Activated gamma-delta T cell (primary cell): ENCODE data around the gene KIFBP.
"Not testable (repeated sequence)": the region's sequence is repeated elsewhere in the genome, so short reads cannot be mapped to it uniquely, and the experiment has no call there.

Experiments used
- DNase-seq: peaks from one replicate; lab custom pipeline; 2025; lab: John Stamatoyannopoulos, UW

Gene KIFBP

GRCh38 chr10:68997211-68997610 lies 8.6 kb downstream of the KIFBP start:
- DNase-seq = no peak

GRCh38 chr10:69004821-69005220 lies 16.2 kb downstream of the KIFBP start:
- no peak for DNase-seq

DNA sequence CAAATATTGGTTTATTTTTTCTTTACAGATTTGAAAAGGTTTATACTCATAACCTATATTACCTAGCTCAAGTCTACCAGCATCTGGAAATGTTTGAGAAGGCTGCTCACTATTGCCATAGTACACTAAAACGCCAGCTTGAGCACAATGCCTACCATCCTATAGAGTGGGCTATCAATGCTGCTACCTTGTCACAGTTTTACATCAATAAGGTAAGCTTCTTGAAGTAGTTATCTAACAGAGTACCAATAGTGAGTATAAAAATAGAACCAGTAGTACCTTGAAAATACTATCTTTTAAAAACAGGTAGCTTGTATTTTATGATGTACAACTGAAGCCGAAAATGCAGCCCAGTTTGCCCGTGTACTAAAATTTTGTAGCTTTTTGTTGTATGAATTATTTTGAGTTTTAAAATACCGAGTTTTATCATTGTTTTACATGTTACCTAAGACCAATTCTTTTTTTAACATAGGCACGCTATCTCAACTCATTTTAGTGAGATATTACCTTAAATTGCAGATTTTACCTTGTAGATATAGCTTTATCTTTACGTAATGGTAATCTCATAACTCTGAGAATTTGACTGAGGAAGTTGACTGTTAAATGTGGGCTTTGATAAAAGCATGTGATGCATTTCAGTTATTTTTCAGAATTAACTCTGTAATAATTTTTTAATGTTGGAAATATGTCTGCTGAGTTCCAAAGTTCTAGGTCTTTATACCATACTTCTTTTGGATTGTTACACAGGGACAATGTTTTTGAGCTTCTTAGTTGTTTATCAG lies 17.3 kb downstream of the KIFBP start:
- no peak for DNase-seq

- DNase-seq = no peak
Measured at GRCh38 chr10:69007260-69007659, 18.7 kb downstream of the KIFBP start.

DNA sequence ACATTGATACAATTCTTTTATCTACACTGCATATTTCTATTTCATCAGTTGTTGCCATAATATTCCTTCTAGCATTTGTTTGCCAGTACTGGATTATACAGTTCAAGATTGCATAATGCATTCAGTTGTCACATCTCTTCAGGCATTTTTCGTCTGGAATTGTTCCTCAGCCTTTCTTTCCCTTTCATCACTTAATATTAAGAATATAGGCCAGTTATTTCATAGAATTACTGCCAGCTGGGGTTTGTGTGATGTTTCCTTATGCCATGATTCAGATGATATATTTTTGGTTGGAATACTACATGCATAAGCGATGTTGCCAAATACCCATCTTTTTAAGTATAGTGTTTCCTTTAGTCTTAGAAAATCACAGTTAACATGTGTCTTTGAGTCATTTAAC lies 20.8 kb downstream of the KIFBP start:
- no peak for DNase-seq

GRCh38 chr10:69010151-69010640 lies 21.6 kb downstream of the KIFBP start:
- DNase-seq = no peak

DNA sequence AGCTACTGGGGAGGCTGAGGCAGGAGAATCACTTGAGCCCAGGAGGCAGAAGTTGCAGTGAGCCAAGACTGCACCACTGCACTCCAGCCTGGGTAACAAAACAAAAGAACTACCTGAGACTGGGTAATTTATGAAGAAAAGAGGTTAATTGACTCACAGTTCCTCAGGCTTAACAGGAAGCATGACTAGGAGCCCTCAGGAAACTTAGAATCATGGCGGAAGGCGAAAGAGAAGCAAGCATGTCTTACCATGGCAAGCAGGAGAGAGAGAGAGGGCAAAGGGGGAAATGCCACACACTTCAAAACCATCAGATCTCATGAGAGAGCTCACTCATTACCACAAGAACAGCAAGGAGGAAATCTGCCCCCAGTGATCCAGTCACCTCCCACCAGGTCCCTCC lies 24.2 kb downstream of the KIFBP start:
- DNase-seq = not testable (repeated sequence)

DNA sequence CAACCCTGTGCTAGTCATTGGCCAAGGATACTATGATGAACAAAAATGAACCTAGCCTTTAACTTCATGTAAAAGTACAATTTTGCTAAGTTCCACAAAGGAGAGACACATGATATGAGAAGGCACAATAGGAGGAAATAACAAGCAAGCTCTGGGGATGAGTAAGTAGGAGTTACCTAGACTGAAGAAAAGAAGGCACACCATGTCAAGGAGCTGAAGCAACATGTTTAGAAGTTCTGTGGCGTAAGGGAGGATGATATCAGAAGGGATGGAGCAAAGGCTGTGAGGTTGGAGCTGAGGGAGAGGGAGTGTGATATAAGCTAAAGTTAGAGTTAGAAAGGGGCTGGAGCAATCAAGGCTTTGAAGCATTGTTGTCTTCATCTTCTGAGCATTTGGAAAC lies 25.6 kb downstream of the KIFBP start:
- no peak for DNase-seq

- no peak for DNase-seq
Measured at GRCh38 chr10:69018613-69019012, 30.0 kb downstream of the KIFBP start.

DNA sequence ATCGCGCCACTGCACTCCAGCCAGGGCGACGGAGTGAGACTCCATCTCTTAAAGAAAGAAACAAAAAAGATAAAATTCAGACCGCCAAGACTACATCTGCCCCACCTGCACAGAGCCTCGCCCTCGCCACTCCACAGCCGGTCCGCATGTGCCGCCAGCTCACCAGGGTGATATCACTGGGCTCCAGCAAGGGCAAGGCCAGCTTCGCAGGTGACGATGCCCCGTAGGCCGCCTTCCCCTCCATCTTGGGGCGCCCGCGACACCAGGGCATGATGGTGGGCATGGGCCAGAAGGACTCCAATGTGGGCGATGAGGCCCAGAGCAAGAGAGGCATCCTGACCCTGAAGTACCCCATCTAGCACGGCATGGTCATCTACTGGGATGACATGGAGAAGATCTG lies 34.0 kb downstream of the KIFBP start:
- DNase-seq = no peak

- DNase-seq = no peak
Measured at GRCh38 chr10:69025370-69025896, 36.8 kb downstream of the KIFBP start.

GRCh38 chr10:69033256-69033655 lies 44.7 kb downstream of the KIFBP start:
- no peak for DNase-seq

GRCh38 chr10:69037489-69037888 lies 48.9 kb downstream of the KIFBP start:
- no peak for DNase-seq

DNA sequence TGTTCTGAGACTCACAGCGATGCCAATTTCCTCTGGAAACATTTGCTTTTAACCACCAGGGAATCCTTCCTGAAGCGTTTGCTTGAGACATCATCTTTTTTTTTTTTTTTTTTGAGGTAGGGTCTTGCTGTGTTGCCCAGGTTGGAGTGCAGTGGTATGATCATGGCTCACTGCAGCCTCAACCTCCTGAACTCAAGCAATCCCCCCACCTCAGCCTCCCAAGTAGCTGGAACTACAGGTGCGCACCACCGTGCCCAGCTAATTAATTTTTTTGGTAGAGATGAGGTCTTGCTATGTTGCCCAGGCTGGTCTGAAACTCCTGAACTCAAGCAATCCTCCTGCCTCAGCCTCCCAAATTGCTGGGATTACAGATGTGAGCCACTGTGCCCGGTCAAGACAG lies 52.3 kb downstream of the KIFBP start:
- not testable (repeated sequence) for DNase-seq

DNA sequence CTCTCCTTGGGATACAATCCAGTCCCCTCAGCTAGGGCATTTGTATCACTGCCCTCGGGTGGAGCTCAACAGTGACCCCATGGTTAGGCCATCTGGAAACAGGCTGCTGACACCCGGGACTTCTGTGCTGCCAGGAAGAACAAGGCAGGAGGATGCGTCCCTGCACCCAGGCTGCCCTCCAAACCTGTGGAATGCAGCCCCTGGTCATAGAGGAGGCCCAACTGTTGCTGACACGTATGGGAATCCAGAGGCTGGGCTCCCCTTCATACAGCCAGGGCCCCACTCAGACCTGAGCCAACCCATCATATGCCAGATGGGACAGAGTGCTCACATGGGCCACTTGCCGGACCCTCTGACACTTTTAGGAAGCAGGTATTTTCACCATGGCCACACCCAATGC lies 53.8 kb downstream of the KIFBP start:
- no peak for DNase-seq

- no peak for DNase-seq
Measured at GRCh38 chr10:69042838-69043237, 54.2 kb downstream of the KIFBP start.

DNA sequence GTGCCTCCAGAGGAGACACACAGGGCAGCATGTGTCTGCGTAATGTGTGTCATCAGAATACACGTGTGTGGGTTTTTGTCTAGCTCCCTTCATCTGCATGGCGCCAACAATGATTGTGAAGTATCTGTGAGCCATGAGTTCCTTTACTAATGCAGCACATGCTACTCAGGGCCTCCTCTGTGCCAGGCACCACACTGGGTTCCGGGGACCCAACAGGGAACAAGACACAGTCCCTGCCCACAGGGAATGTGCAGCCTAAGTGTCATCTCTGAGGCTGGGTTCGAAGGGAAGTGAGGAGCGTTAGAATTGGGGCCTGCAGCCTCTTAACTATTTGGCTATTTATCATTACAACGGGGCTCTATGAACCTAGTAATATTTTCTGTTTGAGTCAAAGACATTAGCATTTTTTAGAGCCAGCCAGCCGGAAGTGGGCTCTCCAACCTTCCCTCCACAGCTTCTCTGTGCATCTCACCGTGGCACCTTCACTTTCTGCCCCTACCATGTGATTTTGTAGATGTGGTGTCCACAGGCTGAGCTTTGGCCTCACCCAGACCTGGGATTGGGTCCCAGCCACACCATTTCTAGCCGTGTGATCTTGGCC lies 55.4 kb downstream of the KIFBP start:
- no peak for DNase-seq

GRCh38 chr10:69044546-69044945 lies 55.9 kb downstream of the KIFBP start:
- no peak for DNase-seq

GRCh38 chr10:69045441-69046300 lies 57.1 kb downstream of the KIFBP start:
- DNase-seq = no peak

GRCh38 chr10:69047111-69047832 lies 58.7 kb downstream of the KIFBP start:
- no peak for DNase-seq

DNA sequence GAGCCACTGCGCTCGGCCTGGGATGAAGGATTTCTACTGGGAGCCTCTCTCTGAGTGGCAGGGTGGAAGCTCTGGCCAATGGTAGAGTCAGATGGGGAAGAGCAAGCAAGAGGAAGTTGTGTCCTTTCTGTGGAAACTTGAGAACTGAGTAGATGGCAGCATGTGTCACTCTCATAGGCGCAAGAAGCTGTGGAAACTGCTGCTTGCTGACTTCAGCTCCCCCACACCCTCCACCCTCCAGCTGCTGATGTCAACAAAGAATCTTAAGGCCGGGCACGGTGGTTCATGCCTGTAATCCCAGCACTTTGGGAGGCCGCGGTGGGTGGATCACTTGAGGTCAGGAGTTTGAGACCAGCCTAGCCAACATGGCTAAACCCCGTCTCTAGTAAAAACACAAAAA lies 59.5 kb downstream of the KIFBP start:
- no peak for DNase-seq

DNA sequence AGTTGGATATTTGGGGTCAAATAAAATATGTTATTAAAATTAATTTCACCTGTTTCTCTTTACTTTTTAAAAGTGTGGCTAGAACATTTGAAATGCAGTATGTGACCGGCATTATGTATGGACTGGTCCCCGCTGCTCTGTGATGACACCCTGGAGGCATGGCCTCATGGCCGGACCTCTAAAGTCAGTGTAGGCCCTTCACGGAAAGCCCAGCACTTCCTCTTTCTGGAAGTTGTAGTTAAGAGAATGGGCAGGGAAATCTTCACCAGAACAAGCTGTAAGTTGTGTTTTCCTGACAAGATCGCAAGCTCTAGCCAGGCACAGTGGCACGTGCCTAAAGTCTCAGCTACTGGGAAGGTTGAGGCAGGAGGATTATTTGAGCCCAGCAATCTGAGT lies 61.0 kb downstream of the KIFBP start:
- no peak for DNase-seq
